Caco-2 (cell line): Measurements from ENCODE around the gene MAGI1. TPM values are rescaled to one million over a fixed set of nuclear protein-coding genes. Genes with fewer than 3 reads are reported as not detected.

ENCODE experiments used
- BruUV-seq: library from RNA; stranded (reverse); fragments of 400-500 nt; replicated peaks from 2 replicates; lab custom pipeline; 2021; lab: Mats Ljungman, UMichigan
- CTCF ChIA-PET: fragments of 300-600 bp; sonication (Branson Sonifier 250); formaldehyde crosslinking; loops from one replicate; lab custom pipeline; 2022; ENCODE audit warnings: antibody characterized with exemption; lab: Charles Lee
- POLR2A ChIA-PET: fragments of 300-600 bp; sonication (Branson Sonifier 250); formaldehyde crosslinking; loops from one replicate; lab custom pipeline; 2022; ENCODE audit warnings: antibody characterized with exemption; lab: Charles Lee
- DNase-seq, 2 experiments: peaks; one replicate each; pipeline versions ENCODE4 v3.0.0 to v3.0.0-alpha.2; 2020 to 2022
- H3K27me3 ChIP-seq: replicated peaks from 2 replicates; pipeline ENCODE4 v1.6.0; 2011; ENCODE audit warnings: low read length; ENCODE audit not compliant: control insufficient read depth, insufficient read depth
- H3K36me3 ChIP-seq: 2 replicates; pipeline ENCODE4 v1.5.1; 2011; ENCODE audit warnings: low read length; ENCODE audit not compliant: control insufficient read depth, insufficient read depth
- H3K4me1 ChIP-seq: fragments of 250-450 bp; sonication (Bioruptor Pico); 2 replicates; pipeline ENCODE4 v1.5.1; 2020; ENCODE audit warnings: mild to moderate bottlenecking
- H3K4me3 ChIP-seq: 2 replicates; pipeline ENCODE4 v1.5.1; 2011; ENCODE audit warnings: low read depth, mild to moderate bottlenecking, control low read depth, low read length
- H3K9me3 ChIP-seq: fragments of 250-450 bp; sonication (Bioruptor Pico); 2 replicates; pipeline ENCODE4 v1.5.1; 2020; ENCODE audit warnings: mild to moderate bottlenecking, moderate library complexity
- H3K27ac Mint-ChIP-seq: one replicate; pipeline ENCODE4 v1.8.0; 2022; ENCODE audit warnings: mixed read lengths; ENCODE audit not compliant: unreplicated experiment
- H3K27me3 Mint-ChIP-seq: one replicate; pipeline ENCODE4 v1.8.0; 2022; ENCODE audit warnings: mixed read lengths; ENCODE audit not compliant: insufficient read depth, unreplicated experiment
- H3K36me3 Mint-ChIP-seq: one replicate; pipeline ENCODE4 v1.8.0; 2022; ENCODE audit warnings: mild to moderate bottlenecking, mixed read lengths; ENCODE audit not compliant: insufficient read depth, unreplicated experiment
- H3K4me1 Mint-ChIP-seq: one replicate; pipeline ENCODE4 v1.8.0; 2022; ENCODE audit warnings: low read depth, mixed read lengths; ENCODE audit not compliant: unreplicated experiment
- H3K4me3 Mint-ChIP-seq: one replicate; pipeline ENCODE4 v1.8.0; 2022; ENCODE audit warnings: mild to moderate bottlenecking, moderate library complexity, mixed read lengths; ENCODE audit not compliant: unreplicated experiment
- H3K9me3 Mint-ChIP-seq: one replicate; pipeline ENCODE4 v1.8.0; 2022; ENCODE audit warnings: mixed read lengths; ENCODE audit not compliant: unreplicated experiment
- CTCF ChIP-seq, 2 experiments: fragments of 200-600 bp in 1 of 2; IDR thresholded peaks; 1 replicate in 1 of 2; 2 replicates in 1 of 2; pipeline versions ENCODE4 v1.5.1 to v1.8.0; 2011 to 2022; ENCODE audit warnings: antibody characterized with exemption in 1 of 2, control low read depth in 1 of 2, inconsistent platforms in 1 of 2, low read depth in 1 of 2, low read length in 1 of 2, mild to moderate bottlenecking in 1 of 2, moderate library complexity in 1 of 2; ENCODE audit not compliant: insufficient read depth in 1 of 2, severe bottlenecking in 1 of 2, unreplicated experiment in 1 of 2
- intact Hi-C: fragments of 100-400 bp; cut with micrococcal nuclease; formaldehyde crosslinking; loops from one replicate; pipeline ENCODE4 v1.10.0; 2022; ENCODE audit not compliant: unreplicated experiment
- total RNA-seq: library from RNA; stranded (reverse); gene quantifications from 2 replicates; pipeline ENCODE4 v1.2.3, GENCODE V29; 2022

The MAGI1 gene
- total RNA-seq, 1 experiment from 2014 or later, result 64.9 TPM

GRCh38 chr3:65995515-65995914 is 43.2 kb downstream of the MAGI1 start:
- Histone ChIP-seq H3K36me3 (0 out of 2 replicates have a peak, but pooled peaks cover 3% of the 10 kb centered on the region), H3K27me3 (no peaks in the 10 kb centered on the region), H3K4me1 (peaks cover 27% of the 10 kb centered on the region), H3K9me3 (no peaks in the 10 kb centered on the region), H3K4me3 (no peak overlapping the region)
- Mint-ChIP-seq H3K27me3 (no peaks in the 10 kb centered on the region), H3K4me1 (peaks cover 40% of the 10 kb centered on the region), H3K4me3 (no peak overlapping the region), H3K27ac (peak overlapping the region; percentile 10), H3K9me3 (no peaks in the 10 kb centered on the region), H3K36me3 (peaks cover 21% of the 10 kb centered on the region)
- DNase-seq, result no peak
- ChIA-PET POLR2A (interaction anchor here (0.7 kb wide), 1 partner anchor 94 kb away, joined by 4 read pairs; no protein-coding TSS in a partner anchor), CTCF (no interaction called here)
- BruUV-seq, result no TSS peak
- no peak for TF ChIP-seq CTCF (IDR thresholded peaks at IDR 0.05; ENCODE audit: insufficient read depth in 1 of 2, low read depth in 1 of 2, low read length in 1 of 2, severe bottlenecking in 1 of 2, unreplicated experiment in 1 of 2)
- intact Hi-C loops, result no loop called here

- no TSS peak for BruUV-seq
- ChIA-PET POLR2A (no interaction called here), CTCF (no interaction called here)
- Mint-ChIP-seq H3K27me3 (no peaks in the 10 kb centered on the region), H3K4me3 (no peak overlapping the region), H3K27ac (peak overlapping the region; percentile 10), H3K4me1 (peaks cover 39% of the 10 kb centered on the region), H3K36me3 (peaks cover 22% of the 10 kb centered on the region), H3K9me3 (no peaks in the 10 kb centered on the region)
- peaks cover 26% of the 10 kb centered on the region for H3K4me1 ChIP-seq
- DNase-seq, result no peak
- no peaks in the 10 kb centered on the region for H3K9me3 ChIP-seq
- intact Hi-C loops, result no loop called here
- H3K4me3 ChIP-seq, result no peak overlapping the region
- no peak for TF ChIP-seq CTCF (IDR thresholded peaks at IDR 0.05; ENCODE audit: insufficient read depth in 1 of 2, low read depth in 1 of 2, low read length in 1 of 2, severe bottlenecking in 1 of 2, unreplicated experiment in 1 of 2)
- 0 out of 2 replicates have a peak, but pooled peaks cover 3% of the 10 kb centered on the region for H3K36me3 ChIP-seq
- no peaks in the 10 kb centered on the region for H3K27me3 ChIP-seq
Observed at GRCh38 chr3:65995030-65995429, 43.7 kb downstream of the MAGI1 start.

- CTCF ChIA-PET, result no interaction called here
- Mint-ChIP-seq H3K27ac (no peak overlapping the region), H3K4me3 (no peak overlapping the region), H3K4me1 (peaks cover 31% of the 10 kb centered on the region), H3K9me3 (no peaks in the 10 kb centered on the region), H3K36me3 (peaks cover 27% of the 10 kb centered on the region), H3K27me3 (no peaks in the 10 kb centered on the region)
- BruUV-seq, result no TSS peak
- POLR2A ChIA-PET, result no interaction called here
- H3K4me1 ChIP-seq, result peaks cover 27% of the 10 kb centered on the region
- no peaks in the 10 kb centered on the region for H3K9me3 ChIP-seq
- no peak for TF ChIP-seq CTCF (IDR thresholded peaks at IDR 0.05; ENCODE audit: insufficient read depth in 1 of 2, low read depth in 1 of 2, low read length in 1 of 2, severe bottlenecking in 1 of 2, unreplicated experiment in 1 of 2)
- no peak overlapping the region for H3K4me3 ChIP-seq
- no peak for DNase-seq
- H3K36me3 ChIP-seq, result 0 out of 2 replicates have a peak, but pooled peaks cover 3% of the 10 kb centered on the region
- intact Hi-C loops, result no loop called here
- no peaks in the 10 kb centered on the region for H3K27me3 ChIP-seq
Observed at GRCh38 chr3:65993134-65993900, 45.4 kb downstream of the MAGI1 start.
